Measurements from ENCODE around the gene BCL2L13. TPM values are rescaled to one million over a fixed set of nuclear protein-coding genes. Genes with fewer than 3 reads are reported as not detected.
A peak's percentile ranks its signal among the peaks of the same experiment; 100 is the strongest.

Gene BCL2L13
- total and polyA plus RNA-seq, 8 donors: 13.7 to 74.1 (median 30.6) TPM

GRCh38 chr22:17601031-17601430 lies 37.5 kb upstream of the BCL2L13 start:
- Histone ChIP-seq H3K27me3 (no peaks in the 10 kb centered on the region), H3K27ac (peak overlapping the region in 2 of 5 donors; percentile 4 to 6), H3K36me3 (peaks cover 51 to 87% (median 75%) of the 10 kb centered on the region in 4 donors), H3K4me1 (peaks cover 0 to 10% (median 0%) of the 10 kb centered on the region in 4 donors), H3K9me3 (no peaks in the 10 kb centered on the region), H3K4me3 (no peak overlapping the region)
- TF ChIP-seq CTCF (IDR thresholded peaks at IDR 0.05) (no peak), POLR2AphosphoS5 (IDR thresholded peaks at IDR 0.05) (no peak), POLR2A (IDR thresholded peaks at IDR 0.05) (no peak), EP300 (IDR thresholded peaks at IDR 0.05) (no peak)
- intact Hi-C loops (cut with DNase I; ENCODE audit: low total_unique reads): no loop called here
- 42 to 61% (median 47%) methylated on average over 3 of the region's 3 CpGs for WGBS, 5 donors
- DNase-seq: no peak

GRCh38 chr22:17603668-17604067 lies 34.9 kb upstream of the BCL2L13 start:
- no peak overlapping the region for H3K4me3 ChIP-seq
- 85 to 92% (median 90%) methylated on average over 4 of the region's 4 CpGs for WGBS, 5 donors
- H3K4me1 ChIP-seq: peaks cover 0 to 25% (median 4%) of the 10 kb centered on the region in 4 donors
- no peak for TF ChIP-seq POLR2AphosphoS5 (IDR thresholded peaks at IDR 0.05)
- TF ChIP-seq CTCF (IDR thresholded peaks at IDR 0.05): no peak
- TF ChIP-seq POLR2A (IDR thresholded peaks at IDR 0.05): no peak
- no peak for TF ChIP-seq EP300 (IDR thresholded peaks at IDR 0.05)
- no peak for DNase-seq
- no peak overlapping the region for H3K27ac ChIP-seq
- intact Hi-C loops (cut with DNase I; ENCODE audit: low total_unique reads): no loop called here
- peaks cover 24 to 87% (median 69%) of the 10 kb centered on the region in 4 donors for H3K36me3 ChIP-seq
- no peaks in the 10 kb centered on the region for H3K9me3 ChIP-seq
- H3K27me3 ChIP-seq: no peaks in the 10 kb centered on the region

GRCh38 chr22:17606496-17606895 lies 32.1 kb upstream of the BCL2L13 start:
- H3K36me3 ChIP-seq: peaks cover 7 to 91% (median 67%) of the 10 kb centered on the region in 4 donors
- intact Hi-C loops (cut with DNase I; ENCODE audit: low total_unique reads): no loop called here
- WGBS, 5 donors: 36 to 47% (median 39%) methylated on average over 5 of the region's 5 CpGs
- TF ChIP-seq POLR2A (IDR thresholded peaks at IDR 0.05) (no peak), CTCF (IDR thresholded peaks at IDR 0.05) (no peak), EP300 (IDR thresholded peaks at IDR 0.05) (no peak), POLR2AphosphoS5 (IDR thresholded peaks at IDR 0.05) (no peak)
- H3K27me3 ChIP-seq: no peaks in the 10 kb centered on the region
- DNase-seq: peak in 1 of 2 donors; percentile 62
- H3K4me1 ChIP-seq: peaks cover 0 to 30% (median 4%) of the 10 kb centered on the region in 4 donors
- H3K9me3 ChIP-seq: no peaks in the 10 kb centered on the region
- peak overlapping the region in 3 of 5 donors; percentile 8 to 61 (median 20) for H3K27ac ChIP-seq
- no peak overlapping the region for H3K4me3 ChIP-seq

GRCh38 chr22:17607891-17608521 lies 30.6 kb upstream of the BCL2L13 start:
- WGBS, 5 donors: 89 to 94% (median 90%) methylated on average over 4 of the region's 4 CpGs

More at GRCh38 chr22:17607891-17608521, 30.6 kb upstream of the BCL2L13 start:
- H3K9me3 ChIP-seq: no peaks in the 10 kb centered on the region
- H3K4me3 ChIP-seq: no peak overlapping the region
- intact Hi-C loops (cut with DNase I; ENCODE audit: low total_unique reads): no loop called here
- peaks cover 0 to 24% (median 4%) of the 10 kb centered on the region in 4 donors for H3K4me1 ChIP-seq
- TF ChIP-seq POLR2AphosphoS5 (IDR thresholded peaks at IDR 0.05): no peak
- no peak for TF ChIP-seq CTCF (IDR thresholded peaks at IDR 0.05)
- no peak for TF ChIP-seq POLR2A (IDR thresholded peaks at IDR 0.05)
- no peak for TF ChIP-seq EP300 (IDR thresholded peaks at IDR 0.05)
- no peaks in the 10 kb centered on the region for H3K27me3 ChIP-seq
- peak overlapping the region in 1 of 5 donors; percentile 61 for H3K27ac ChIP-seq
- no peak for DNase-seq
- peaks cover 21 to 95% (median 74%) of the 10 kb centered on the region in 4 donors for H3K36me3 ChIP-seq

Measured in stomach (tissue), 9 donors.